ENCODE data around the gene SLC7A1. TPM values are rescaled to one million over a fixed set of nuclear protein-coding genes. Genes with fewer than 3 reads are reported as not detected.

Gene SLC7A1
- polyA plus RNA-seq, 3 donors = 0.89 to 2.2 (median 0.92) TPM

DNA sequence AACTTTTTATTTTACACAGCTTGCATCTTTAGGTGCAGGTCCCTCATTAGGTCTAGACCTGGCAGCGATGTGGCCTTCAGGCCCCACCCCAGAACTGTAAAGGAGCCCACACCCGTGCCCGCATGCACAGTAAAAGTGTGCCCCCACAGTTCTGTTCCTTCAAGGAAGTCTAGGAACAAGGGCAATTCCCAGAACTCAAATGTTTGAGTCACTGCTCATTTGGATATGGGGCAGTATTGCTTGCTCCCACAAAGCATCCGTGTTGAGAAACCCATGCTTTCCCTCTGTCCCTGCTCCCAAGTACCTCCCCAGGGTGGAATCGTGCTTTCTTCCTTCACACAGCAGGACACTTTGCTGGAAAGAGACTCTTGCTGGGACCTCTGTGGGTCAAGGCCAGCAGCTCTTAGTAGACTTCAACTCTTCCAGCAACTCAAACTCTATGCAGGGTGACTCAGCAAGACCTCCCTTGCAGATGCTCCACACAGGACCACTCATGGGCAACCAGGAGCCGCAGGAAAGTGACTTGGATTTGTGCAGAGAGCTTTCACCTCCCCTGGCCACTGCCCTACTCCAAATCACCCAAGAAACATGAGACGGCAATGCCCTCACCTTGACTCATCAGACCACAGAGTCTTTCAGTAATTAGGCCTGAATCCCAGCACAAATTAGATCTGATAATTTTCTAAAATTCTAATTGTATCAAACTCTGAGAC, 12.3 kb downstream of the SLC7A1 start:
- H2AFZ ChIP-seq (ENCODE audit: insufficient read depth, low read depth, low read length, poor library complexity, severe bottlenecking) = no peak overlapping the region
- peak overlapping the region in 1 of 7 donors; percentile 13 for H3K27ac Mint-ChIP-seq
- peaks cover 0 to 15% of the 10 kb centered on the region in 2 donors for H3K36me3 ChIP-seq (replicated peaks in 1 of 2; ENCODE audit: control insufficient read depth in 1 of 2, insufficient read depth in 2 of 2, low read length in 2 of 2)
- peaks cover 99% of the 10 kb centered on the region for H3K79me2 ChIP-seq (ENCODE audit: insufficient read depth, low read length)
- no peaks in the 10 kb centered on the region for H4K20me1 ChIP-seq (ENCODE audit: insufficient read depth, low read length)
- H3K36me3 Mint-ChIP-seq = peaks cover 10 to 24% of the 10 kb centered on the region in 2 donors
- H3K27ac ChIP-seq (ENCODE audit: low read depth in 1 of 2, low read length in 2 of 2) = no peak overlapping the region
- no peak for DNase-seq
- TF ChIP-seq, protein P1, sequence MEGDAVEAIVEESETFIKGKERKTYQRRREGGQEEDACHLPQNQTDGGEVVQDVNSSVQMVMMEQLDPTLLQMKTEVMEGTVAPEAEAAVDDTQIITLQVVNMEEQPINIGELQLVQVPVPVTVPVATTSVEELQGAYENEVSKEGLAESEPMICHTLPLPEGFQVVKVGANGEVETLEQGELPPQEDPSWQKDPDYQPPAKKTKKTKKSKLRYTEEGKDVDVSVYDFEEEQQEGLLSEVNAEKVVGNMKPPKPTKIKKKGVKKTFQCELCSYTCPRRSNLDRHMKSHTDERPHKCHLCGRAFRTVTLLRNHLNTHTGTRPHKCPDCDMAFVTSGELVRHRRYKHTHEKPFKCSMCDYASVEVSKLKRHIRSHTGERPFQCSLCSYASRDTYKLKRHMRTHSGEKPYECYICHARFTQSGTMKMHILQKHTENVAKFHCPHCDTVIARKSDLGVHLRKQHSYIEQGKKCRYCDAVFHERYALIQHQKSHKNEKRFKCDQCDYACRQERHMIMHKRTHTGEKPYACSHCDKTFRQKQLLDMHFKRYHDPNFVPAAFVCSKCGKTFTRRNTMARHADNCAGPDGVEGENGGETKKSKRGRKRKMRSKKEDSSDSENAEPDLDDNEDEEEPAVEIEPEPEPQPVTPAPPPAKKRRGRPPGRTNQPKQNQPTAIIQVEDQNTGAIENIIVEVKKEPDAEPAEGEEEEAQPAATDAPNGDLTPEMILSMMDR (IDR thresholded peaks at IDR 0.05) = no peak
- H3K9me3 Mint-ChIP-seq = no peaks in the 10 kb centered on the region
- 92% methylated on average over 5 of the region's 7 CpGs for WGBS (ENCODE audit: insufficient coverage)
- intact Hi-C loops (cut with micrococcal nuclease) = no loop called here
- no peaks in the 10 kb centered on the region for H3K9me3 ChIP-seq (replicated peaks in 1 of 2; ENCODE audit: control insufficient read depth in 1 of 2, insufficient read depth in 1 of 2, low read length in 2 of 2)
- H3K27me3 ChIP-seq (ENCODE audit: control insufficient read depth in 2 of 2, insufficient read depth in 2 of 2, low read length in 2 of 2) = no peaks in the 10 kb centered on the region
- H3K4me2 ChIP-seq (replicated peaks; ENCODE audit: extremely low read depth, low read length, poor library complexity, severe bottlenecking) = no peak overlapping the region
- no peaks in the 10 kb centered on the region for H3K4me1 ChIP-seq (ENCODE audit: control insufficient read depth in 1 of 2, insufficient read depth in 2 of 2, low read length in 2 of 2)
- peaks cover 4% of the 10 kb centered on the region for H3K4me1 Mint-ChIP-seq
- H3K27me3 Mint-ChIP-seq (ENCODE audit: low read depth in 3 of 3) = no peaks in the 10 kb centered on the region
- no peak overlapping the region for H3K4me3 Mint-ChIP-seq
- no peak overlapping the region for H3K9ac ChIP-seq (ENCODE audit: insufficient read depth, low read length, poor library complexity, severe bottlenecking)
- H3K4me3 ChIP-seq (replicated peaks in 1 of 3; ENCODE audit: low read depth in 2 of 3, low read length in 3 of 3) = no peak overlapping the region

DNA sequence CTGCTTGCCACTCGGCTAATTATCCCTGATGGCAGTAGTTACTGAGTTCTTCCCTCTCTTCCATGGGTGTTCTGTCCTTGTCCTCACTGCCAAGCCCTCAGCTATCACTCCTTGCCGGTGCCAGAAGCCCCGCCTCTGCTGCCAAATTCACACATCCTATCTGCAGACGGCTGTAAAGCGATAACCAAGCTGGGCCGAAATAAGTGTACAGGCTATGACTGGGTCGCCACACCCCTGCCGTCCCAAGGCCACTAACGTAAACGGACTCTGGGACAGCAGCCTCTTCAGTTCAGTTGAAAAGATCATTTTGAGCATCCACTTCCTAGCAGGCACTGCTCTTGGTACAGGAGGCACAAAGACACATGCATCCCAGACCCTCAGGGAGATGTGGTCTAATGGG, 13.3 kb downstream of the SLC7A1 start:
- H3K4me1 Mint-ChIP-seq = peaks cover 4% of the 10 kb centered on the region
- peaks cover 0 to 4% of the 10 kb centered on the region in 2 donors for H3K36me3 ChIP-seq (replicated peaks in 1 of 2; ENCODE audit: control insufficient read depth in 1 of 2, insufficient read depth in 2 of 2, low read length in 2 of 2)
- H3K4me1 ChIP-seq (ENCODE audit: control insufficient read depth in 1 of 2, insufficient read depth in 2 of 2, low read length in 2 of 2) = no peaks in the 10 kb centered on the region
- H3K27me3 Mint-ChIP-seq (ENCODE audit: low read depth in 3 of 3) = no peaks in the 10 kb centered on the region
- DNase-seq = no peak
- no peak overlapping the region for H2AFZ ChIP-seq (ENCODE audit: insufficient read depth, low read depth, low read length, poor library complexity, severe bottlenecking)
- H3K27me3 ChIP-seq (ENCODE audit: control insufficient read depth in 2 of 2, insufficient read depth in 2 of 2, low read length in 2 of 2) = no peaks in the 10 kb centered on the region
- H3K9me3 Mint-ChIP-seq = no peaks in the 10 kb centered on the region
- no peak overlapping the region for H3K4me3 Mint-ChIP-seq
- H3K79me2 ChIP-seq (ENCODE audit: insufficient read depth, low read length) = peaks cover 99% of the 10 kb centered on the region
- H3K9ac ChIP-seq (ENCODE audit: insufficient read depth, low read length, poor library complexity, severe bottlenecking) = no peak overlapping the region
- TF ChIP-seq, protein P1 (IDR thresholded peaks at IDR 0.05) = no peak
- H3K36me3 Mint-ChIP-seq = peaks cover 7 to 19% of the 10 kb centered on the region in 2 donors
- H4K20me1 ChIP-seq (ENCODE audit: insufficient read depth, low read length) = no peaks in the 10 kb centered on the region
- H3K4me2 ChIP-seq (replicated peaks; ENCODE audit: extremely low read depth, low read length, poor library complexity, severe bottlenecking) = no peak overlapping the region
- H3K4me3 ChIP-seq (replicated peaks in 1 of 3; ENCODE audit: low read depth in 2 of 3, low read length in 3 of 3) = no peak overlapping the region
- peak overlapping the region in 1 of 7 donors; percentile 11 for H3K27ac Mint-ChIP-seq
- WGBS (ENCODE audit: insufficient coverage) = 94% methylated on average over 8 of the region's 10 CpGs
- intact Hi-C loops (cut with micrococcal nuclease) = no loop called here
- H3K9me3 ChIP-seq (replicated peaks in 1 of 2; ENCODE audit: control insufficient read depth in 1 of 2, insufficient read depth in 1 of 2, low read length in 2 of 2) = no peaks in the 10 kb centered on the region
- H3K27ac ChIP-seq (ENCODE audit: low read depth in 1 of 2, low read length in 2 of 2) = no peak overlapping the region

Measured in CD14-positive monocyte (primary cell).